Superior temporal gyrus (tissue), 1 donor: ENCODE results near the gene TTC38.

Experiments used
- DNase-seq: peaks from one replicate; pipeline ENCODE4 v3.0.0-alpha.2; 2016; ENCODE audit errors: extremely low spot score

The TTC38 gene

GRCh38 chr22:46328797-46329196 is 61.0 kb downstream of the TTC38 start:
- no peak for DNase-seq

DNA sequence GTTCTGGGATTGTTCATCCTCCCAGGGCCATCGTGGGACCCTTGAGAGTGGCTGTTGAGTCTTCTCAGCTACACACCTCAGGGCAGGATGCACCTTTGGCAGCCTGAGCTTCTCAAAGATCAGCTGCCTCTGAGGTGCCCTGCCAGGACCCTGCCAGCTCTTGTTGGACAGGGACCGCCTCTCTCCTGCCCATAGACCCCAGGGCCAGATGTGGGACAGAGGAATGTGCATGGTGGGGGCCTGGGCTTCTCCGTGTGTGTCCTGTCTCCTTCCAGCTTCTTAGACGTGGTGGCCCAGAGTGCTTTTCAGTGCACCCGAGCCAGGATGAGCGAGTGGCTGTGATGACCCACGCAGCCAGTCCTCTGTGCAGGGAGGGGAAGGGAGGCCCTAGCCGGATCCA is 61.8 kb downstream of the TTC38 start:
- DNase-seq, result no peak

DNA sequence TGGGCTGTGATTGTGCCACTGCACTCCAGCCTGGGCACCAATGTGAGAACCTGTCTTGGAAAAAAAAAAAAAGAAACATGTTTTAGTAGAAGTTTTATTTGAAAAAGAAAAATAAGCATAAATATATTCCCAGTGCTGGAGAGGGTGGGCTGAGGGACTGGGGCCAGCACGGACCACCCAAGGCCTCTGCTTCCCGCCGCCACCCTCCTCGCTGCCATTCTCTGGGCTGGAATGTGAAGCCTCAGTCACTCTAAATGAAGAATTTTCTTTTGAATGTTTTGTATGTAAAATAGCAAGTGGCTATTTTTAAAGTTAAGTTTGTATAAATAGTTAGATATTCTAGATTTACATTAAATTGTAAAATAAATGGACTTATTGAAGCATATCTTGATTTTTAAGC is 62.6 kb downstream of the TTC38 start:
- DNase-seq, result no peak

GRCh38 chr22:46331496-46331895 is 63.7 kb downstream of the TTC38 start:
- DNase-seq, result no peak

- DNase-seq, result peak; percentile 86
Observed at GRCh38 chr22:46335201-46336118, 67.7 kb downstream of the TTC38 start, which contains the start of gene TRMU. TRMU (plus strand) TSS chr22:46335714; CDS start chr22:46335765, 51 bp downstream.

DNA sequence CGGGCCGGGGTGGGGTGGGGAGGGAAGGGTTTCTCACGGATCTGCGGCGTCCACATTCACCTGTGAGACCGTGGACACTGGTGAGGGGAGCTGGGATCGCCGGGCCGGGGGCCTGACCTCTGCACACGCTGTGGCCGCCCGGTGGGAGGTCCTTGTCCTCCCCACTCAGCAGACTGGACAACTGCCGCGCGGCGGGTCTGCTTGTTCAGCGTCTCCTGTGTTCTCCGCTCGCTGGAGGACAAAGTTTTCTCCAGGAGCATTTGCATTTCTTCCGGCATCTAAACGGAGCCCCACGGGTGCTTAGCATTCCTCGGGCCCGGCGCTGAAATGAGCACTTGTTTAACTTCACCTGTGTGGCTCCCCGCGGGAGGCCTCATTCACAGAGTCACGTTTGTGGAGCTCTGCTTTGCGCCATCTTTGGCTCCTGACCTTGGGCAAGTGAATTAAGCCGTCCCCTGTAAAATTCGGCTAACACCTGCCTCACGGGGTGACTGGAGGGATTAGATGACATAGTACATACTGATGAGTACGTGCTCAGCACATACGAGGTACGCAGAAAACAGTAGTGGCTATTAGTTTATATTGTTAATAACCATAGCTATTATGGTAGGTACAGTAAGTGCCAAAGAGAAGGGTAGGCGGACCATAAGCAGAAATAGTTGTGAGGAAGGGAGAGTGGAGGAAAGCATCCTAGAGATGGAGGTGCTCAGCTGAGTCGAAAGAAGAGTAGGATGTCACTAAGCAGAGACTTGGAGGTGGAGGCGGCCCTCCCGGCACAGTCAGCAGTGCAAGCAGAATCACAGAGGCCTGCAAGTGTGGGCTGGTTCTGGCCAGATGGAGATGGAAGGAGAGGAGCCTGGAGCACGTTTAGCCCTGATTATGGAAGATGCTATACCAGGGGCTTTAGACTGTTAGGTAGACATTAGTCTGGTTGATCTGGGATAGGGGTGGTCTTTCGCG is 68.6 kb downstream of the TTC38 start:
- no peak for DNase-seq

- DNase-seq, result no peak
Observed at GRCh38 chr22:46337870-46338269, 70.1 kb downstream of the TTC38 start.

GRCh38 chr22:46338636-46339035 is 70.8 kb downstream of the TTC38 start:
- DNase-seq, result no peak

DNA sequence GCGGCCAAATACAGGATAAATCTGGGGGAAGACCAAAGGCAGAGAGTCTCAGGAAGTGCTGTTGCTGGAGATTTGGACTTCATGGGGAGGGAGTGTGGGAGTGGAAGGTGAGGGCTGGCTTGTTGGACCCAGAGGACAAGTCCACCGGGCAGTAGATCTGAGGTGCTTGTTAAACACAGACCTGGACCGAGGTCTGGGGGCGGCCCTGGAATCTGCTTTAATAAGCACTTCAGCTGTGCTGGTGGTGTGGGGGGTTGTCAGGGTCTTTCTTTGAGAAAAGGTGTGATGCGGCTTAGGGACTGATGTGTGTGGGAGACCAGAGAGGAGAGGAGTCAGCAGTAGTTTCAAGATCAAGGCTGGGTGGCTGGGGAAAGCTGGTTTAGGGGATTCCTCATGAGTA is 72.1 kb downstream of the TTC38 start:
- DNase-seq, result no peak

- DNase-seq, result no peak
Observed at GRCh38 chr22:46340676-46341075, 72.9 kb downstream of the TTC38 start.
